Measurements from ENCODE around the gene ZSCAN12. TPM values are rescaled to one million over a fixed set of nuclear protein-coding genes. Genes with fewer than 3 reads are reported as not detected.
"Not testable (repeated sequence)": the region's sequence is repeated elsewhere in the genome, so short reads cannot be mapped to it uniquely, and the experiment has no call there.

ZSCAN12 gene
- total RNA-seq, 1 donor from 2014 or later, result 3.7 TPM

DNA sequence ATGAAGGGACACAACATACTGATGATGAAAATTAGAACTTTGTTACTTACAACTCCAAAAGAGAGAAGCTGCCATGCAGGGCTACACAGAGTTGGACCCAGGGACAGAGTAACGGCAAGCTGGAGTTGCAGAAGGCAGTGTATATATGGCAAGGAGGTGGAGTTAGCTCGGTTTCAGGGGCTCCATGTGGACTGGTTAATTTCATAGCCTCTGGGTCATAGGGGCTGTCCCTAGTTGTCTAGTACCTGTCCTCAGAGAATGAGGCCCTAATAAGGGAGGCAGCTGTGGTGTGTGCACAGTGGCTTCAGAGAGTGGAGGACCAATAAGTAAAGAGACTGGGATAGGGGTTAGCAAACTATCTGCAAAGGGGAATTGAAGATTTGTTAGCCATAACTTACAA, 7.9 kb upstream of the ZSCAN12 start:
- TF ChIP-seq, protein P1, sequence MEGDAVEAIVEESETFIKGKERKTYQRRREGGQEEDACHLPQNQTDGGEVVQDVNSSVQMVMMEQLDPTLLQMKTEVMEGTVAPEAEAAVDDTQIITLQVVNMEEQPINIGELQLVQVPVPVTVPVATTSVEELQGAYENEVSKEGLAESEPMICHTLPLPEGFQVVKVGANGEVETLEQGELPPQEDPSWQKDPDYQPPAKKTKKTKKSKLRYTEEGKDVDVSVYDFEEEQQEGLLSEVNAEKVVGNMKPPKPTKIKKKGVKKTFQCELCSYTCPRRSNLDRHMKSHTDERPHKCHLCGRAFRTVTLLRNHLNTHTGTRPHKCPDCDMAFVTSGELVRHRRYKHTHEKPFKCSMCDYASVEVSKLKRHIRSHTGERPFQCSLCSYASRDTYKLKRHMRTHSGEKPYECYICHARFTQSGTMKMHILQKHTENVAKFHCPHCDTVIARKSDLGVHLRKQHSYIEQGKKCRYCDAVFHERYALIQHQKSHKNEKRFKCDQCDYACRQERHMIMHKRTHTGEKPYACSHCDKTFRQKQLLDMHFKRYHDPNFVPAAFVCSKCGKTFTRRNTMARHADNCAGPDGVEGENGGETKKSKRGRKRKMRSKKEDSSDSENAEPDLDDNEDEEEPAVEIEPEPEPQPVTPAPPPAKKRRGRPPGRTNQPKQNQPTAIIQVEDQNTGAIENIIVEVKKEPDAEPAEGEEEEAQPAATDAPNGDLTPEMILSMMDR (IDR thresholded peaks at IDR 0.05), result no peak
- peaks cover 25% of the 10 kb centered on the region for H3K9me3 Mint-ChIP-seq (ENCODE audit: low read depth)
- no peak overlapping the region for H3K4me3 Mint-ChIP-seq (ENCODE audit: unreplicated experiment)
- DNase-seq (ENCODE audit: low spot score), result no peak
- no peaks in the 10 kb centered on the region for H3K4me1 Mint-ChIP-seq (ENCODE audit: low read depth)
- no peak overlapping the region for H3K27ac Mint-ChIP-seq (ENCODE audit: unreplicated experiment)
- peaks cover 19% of the 10 kb centered on the region for H3K27me3 Mint-ChIP-seq (ENCODE audit: low read depth)
- H3K36me3 Mint-ChIP-seq (ENCODE audit: low read depth), result peaks cover 6% of the 10 kb centered on the region

DNA sequence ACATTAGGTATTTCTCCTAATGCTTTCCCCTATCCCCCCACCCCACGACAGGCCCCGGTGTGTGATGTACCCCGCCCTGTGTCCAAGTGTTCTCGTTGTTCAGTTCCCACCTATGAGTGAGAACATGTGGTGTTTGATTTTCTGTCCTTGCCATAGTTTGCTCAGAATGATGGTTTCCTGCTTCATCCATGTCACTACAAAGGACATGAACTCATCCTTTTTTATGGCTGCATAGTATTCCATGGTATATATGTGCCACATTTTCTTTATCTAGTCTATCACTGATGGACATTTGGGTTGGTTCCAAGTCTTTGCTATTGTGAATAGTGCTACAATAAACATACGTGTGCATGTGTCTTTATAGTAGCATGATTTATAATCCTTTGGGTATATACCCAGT, 4.4 kb upstream of the ZSCAN12 start:
- peaks cover 24% of the 10 kb centered on the region for H3K27me3 Mint-ChIP-seq (ENCODE audit: low read depth)
- H3K9me3 Mint-ChIP-seq (ENCODE audit: low read depth); H3K4me3 Mint-ChIP-seq (ENCODE audit: unreplicated experiment); H3K27ac Mint-ChIP-seq (ENCODE audit: unreplicated experiment); DNase-seq (ENCODE audit: low spot score); H3K4me1 Mint-ChIP-seq (ENCODE audit: low read depth); H3K36me3 Mint-ChIP-seq (ENCODE audit: low read depth): not testable (repeated sequence)

- TF ChIP-seq, protein P1 (IDR thresholded peaks at IDR 0.05), result no peak
- no peak for DNase-seq (ENCODE audit: low spot score)
- Mint-ChIP-seq H3K4me1 (ENCODE audit: low read depth) (peaks cover 18% of the 10 kb centered on the region), H3K9me3 (ENCODE audit: low read depth) (peaks cover 3% of the 10 kb centered on the region), H3K27ac (ENCODE audit: unreplicated experiment) (no peak overlapping the region), H3K4me3 (ENCODE audit: unreplicated experiment) (no peak overlapping the region), H3K27me3 (ENCODE audit: low read depth) (peaks cover 24% of the 10 kb centered on the region), H3K36me3 (ENCODE audit: low read depth) (peaks cover 9% of the 10 kb centered on the region)
Observed at GRCh38 chr6:28402197-28402596, 2.6 kb upstream of the ZSCAN12 start.

DNA sequence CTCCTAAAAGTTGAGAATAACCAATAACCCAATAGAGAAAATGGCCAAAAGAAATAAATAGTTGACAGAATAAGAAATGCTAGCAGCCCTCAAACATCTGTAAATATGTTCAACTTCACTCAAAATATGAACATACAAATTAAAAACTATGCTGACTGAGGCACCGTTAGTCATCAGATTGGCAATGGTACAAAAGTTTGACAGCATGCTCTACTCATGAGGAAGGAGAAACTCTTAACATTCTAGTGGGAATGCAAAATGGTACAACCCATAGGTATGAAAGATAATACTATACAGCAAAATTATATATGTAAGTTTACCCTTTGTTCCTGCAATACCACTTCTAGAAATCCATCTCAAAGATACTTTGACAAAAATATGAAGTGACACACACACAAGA, 1.6 kb upstream of the ZSCAN12 start:
- Mint-ChIP-seq H3K27me3 (ENCODE audit: low read depth) (peaks cover 20% of the 10 kb centered on the region), H3K36me3 (ENCODE audit: low read depth) (peaks cover 11% of the 10 kb centered on the region), H3K4me3 (ENCODE audit: unreplicated experiment) (no peak overlapping the region), H3K4me1 (ENCODE audit: low read depth) (peaks cover 25% of the 10 kb centered on the region), H3K27ac (ENCODE audit: unreplicated experiment) (no peak overlapping the region), H3K9me3 (ENCODE audit: low read depth) (no peaks in the 10 kb centered on the region)
- TF ChIP-seq, protein P1 (IDR thresholded peaks at IDR 0.05), result no peak
- no peak for DNase-seq (ENCODE audit: low spot score)

DNA sequence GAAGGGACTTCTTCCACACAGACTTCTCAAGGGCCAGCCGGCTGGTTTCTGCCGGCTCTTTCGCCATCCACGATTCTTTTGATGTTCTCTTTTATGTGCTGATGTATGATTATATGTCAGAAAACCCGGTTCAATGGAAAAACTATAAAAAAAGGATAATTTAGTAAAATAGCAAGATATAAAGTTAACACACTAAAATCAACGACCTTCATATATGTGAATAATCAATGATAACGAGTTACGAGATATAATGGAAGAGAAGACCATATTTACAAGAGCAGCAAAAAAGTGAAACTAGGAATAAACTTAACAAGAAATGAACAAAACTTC, 540 bp upstream of the ZSCAN12 start:
- TF ChIP-seq, protein P1 (IDR thresholded peaks at IDR 0.05), result no peak
- DNase-seq (ENCODE audit: low spot score), result no peak
- H3K36me3 Mint-ChIP-seq (ENCODE audit: low read depth), result peaks cover 11% of the 10 kb centered on the region
- peaks cover 16% of the 10 kb centered on the region for H3K27me3 Mint-ChIP-seq (ENCODE audit: low read depth)
- H3K4me1 Mint-ChIP-seq (ENCODE audit: low read depth), result peaks cover 33% of the 10 kb centered on the region
- no peaks in the 10 kb centered on the region for H3K9me3 Mint-ChIP-seq (ENCODE audit: low read depth)
- H3K4me3 Mint-ChIP-seq (ENCODE audit: unreplicated experiment), result peak overlapping the region; percentile 94
- H3K27ac Mint-ChIP-seq (ENCODE audit: unreplicated experiment), result peak overlapping the region; percentile 81

GRCh38 chr6:28395918-28396317, 3.6 kb downstream of the ZSCAN12 start:
- Mint-ChIP-seq H3K27ac (ENCODE audit: unreplicated experiment) (no peak overlapping the region), H3K9me3 (ENCODE audit: low read depth) (no peaks in the 10 kb centered on the region), H3K4me1 (ENCODE audit: low read depth) (peaks cover 36% of the 10 kb centered on the region), H3K27me3 (ENCODE audit: low read depth) (no peaks in the 10 kb centered on the region), H3K36me3 (ENCODE audit: low read depth) (peaks cover 32% of the 10 kb centered on the region), H3K4me3 (ENCODE audit: unreplicated experiment) (no peak overlapping the region)
- TF ChIP-seq, protein P1 (IDR thresholded peaks at IDR 0.05), result no peak
- DNase-seq (ENCODE audit: low spot score), result no peak
